ENCODE data around the gene C20orf141.

C20orf141 gene

GRCh38 chr20:2839732-2840137 lies 24.9 kb downstream of the C20orf141 start:
- no peak for TF ChIP-seq POLR2A (IDR thresholded peaks at IDR 0.05; ENCODE audit: low read depth, low read length)
- no peak for DNase-seq (ENCODE audit: insufficient read length, low spot score)
- FAIRE-seq = no peak

- TF ChIP-seq POLR2A (IDR thresholded peaks at IDR 0.05; ENCODE audit: low read depth, low read length) = peak; percentile 85
These were observed 25.6 kb downstream of the C20orf141 start, which contains the start of the genes PCED1A and VPS16 for GRCh38 chr20:2840138-2840966. Gene PCED1A, minus strand, starts transcription at chr20:2840655. Its CDS starts 743 bp downstream, at chr20:2839912. Gene VPS16, plus strand, starts transcription at chr20:2840745. Its CDS starts 30 bp downstream, at chr20:2840775.

GRCh38 chr20:2840967-2841531 lies 26.3 kb downstream of the C20orf141 start:
- FAIRE-seq = no peak
- peak; percentile 89 for DNase-seq (ENCODE audit: insufficient read length, low spot score)

More at GRCh38 chr20:2840138-2840966, 25.6 kb downstream of the C20orf141 start, which contains the start of the genes PCED1A and VPS16:
- DNase-seq (ENCODE audit: insufficient read length, low spot score) (peak; percentile 99), FAIRE-seq (no peak)

GRCh38 chr20:2845607-2846006 lies 30.8 kb downstream of the C20orf141 start:
- no peak for FAIRE-seq
- no peak for DNase-seq (ENCODE audit: insufficient read length, low spot score)
- TF ChIP-seq POLR2A (IDR thresholded peaks at IDR 0.05; ENCODE audit: low read depth, low read length) = no peak

More at GRCh38 chr20:2840967-2841531, 26.3 kb downstream of the C20orf141 start:
- no peak for TF ChIP-seq POLR2A (IDR thresholded peaks at IDR 0.05; ENCODE audit: low read depth, low read length)

- no peak for FAIRE-seq
- no peak for DNase-seq (ENCODE audit: insufficient read length, low spot score)
- TF ChIP-seq POLR2A (IDR thresholded peaks at IDR 0.05; ENCODE audit: low read depth, low read length) = no peak
These were observed 31.9 kb downstream of the C20orf141 start for GRCh38 chr20:2846698-2847097.

- FAIRE-seq = no peak
- no peak for DNase-seq (ENCODE audit: insufficient read length, low spot score)
- no peak for TF ChIP-seq POLR2A (IDR thresholded peaks at IDR 0.05; ENCODE audit: low read depth, low read length)
These were observed 33.0 kb downstream of the C20orf141 start for GRCh38 chr20:2847802-2848201.

- no peak for TF ChIP-seq POLR2A (IDR thresholded peaks at IDR 0.05; ENCODE audit: low read depth, low read length)
These were observed 34.7 kb downstream of the C20orf141 start for GRCh38 chr20:2849529-2849928.

GRCh38 chr20:2851086-2851485 lies 36.3 kb downstream of the C20orf141 start:
- FAIRE-seq (no peak), DNase-seq (ENCODE audit: insufficient read length, low spot score) (no peak)
- TF ChIP-seq POLR2A (IDR thresholded peaks at IDR 0.05; ENCODE audit: low read depth, low read length) = no peak

More at GRCh38 chr20:2849529-2849928, 34.7 kb downstream of the C20orf141 start:
- DNase-seq (ENCODE audit: insufficient read length, low spot score) (no peak), FAIRE-seq (no peak)

GRCh38 chr20:2858591-2858990 lies 43.8 kb downstream of the C20orf141 start:
- DNase-seq (ENCODE audit: insufficient read length, low spot score) (no peak), FAIRE-seq (no peak)
- TF ChIP-seq POLR2A (IDR thresholded peaks at IDR 0.05; ENCODE audit: low read depth, low read length) = no peak

- DNase-seq (ENCODE audit: insufficient read length, low spot score) = no peak
These were observed 44.7 kb downstream of the C20orf141 start for GRCh38 chr20:2859330-2860121.

GRCh38 chr20:2864626-2865025 lies 49.8 kb downstream of the C20orf141 start:
- FAIRE-seq (no peak), DNase-seq (ENCODE audit: insufficient read length, low spot score) (no peak)
- TF ChIP-seq POLR2A (IDR thresholded peaks at IDR 0.05; ENCODE audit: low read depth, low read length) = no peak

More at GRCh38 chr20:2859330-2860121, 44.7 kb downstream of the C20orf141 start:
- TF ChIP-seq POLR2A (IDR thresholded peaks at IDR 0.05; ENCODE audit: low read depth, low read length) = no peak
- FAIRE-seq = no peak

- FAIRE-seq (no peak), DNase-seq (ENCODE audit: insufficient read length, low spot score) (no peak)
- no peak for TF ChIP-seq POLR2A (IDR thresholded peaks at IDR 0.05; ENCODE audit: low read depth, low read length)
These were observed 50.3 kb downstream of the C20orf141 start for GRCh38 chr20:2865101-2865500.

All from H54 (cell line).